Activated CD8-positive, alpha-beta T cell treated with anti-CD3 and anti-CD28 coated beads for 36 hours (primary cell): ENCODE results near the gene CLDN18. TPM values are rescaled to one million over a fixed set of nuclear protein-coding genes. Genes with fewer than 3 reads are reported as not detected.

ENCODE experiments used
- ATAC-seq: fragments of 200-7000 bp; cut with Tn5 transposase; one replicate; pipeline ENCODE4 v1.10.0; 2021; ENCODE audit warnings: mild to moderate bottlenecking, moderate library complexity
- CTCF ChIA-PET: fragments of 350-600 bp; sonication (Branson Sonifier 250); formaldehyde crosslinking; loops from one replicate; lab custom pipeline; 2021; ENCODE audit warnings: antibody characterized with exemption; lab: Charles Lee
- POLR2A ChIA-PET: fragments of 350-600 bp; sonication (Branson Sonifier 250); formaldehyde crosslinking; loops from one replicate; lab custom pipeline; 2021; ENCODE audit warnings: antibody characterized with exemption; lab: Charles Lee
- DNase-seq: peaks from one replicate; pipeline ENCODE4 v3.0.0-alpha.2; 2020
- H3K27ac Mint-ChIP-seq: one replicate; pipeline ENCODE4 v1.8.0; 2021; ENCODE audit warnings: mild to moderate bottlenecking, mixed read lengths
- H3K27me3 Mint-ChIP-seq: one replicate; pipeline ENCODE4 v1.8.0; 2021; ENCODE audit warnings: mixed read lengths
- H3K36me3 Mint-ChIP-seq: one replicate; pipeline ENCODE4 v1.8.0; 2021; ENCODE audit warnings: low read depth, mixed read lengths
- H3K4me1 Mint-ChIP-seq: one replicate; pipeline ENCODE4 v1.8.0; 2021; ENCODE audit warnings: low read depth, mixed read lengths
- H3K4me3 Mint-ChIP-seq: one replicate; pipeline ENCODE4 v1.8.0; 2021; ENCODE audit warnings: mild to moderate bottlenecking, moderate library complexity, mixed read lengths
- H3K9me3 Mint-ChIP-seq: one replicate; pipeline ENCODE4 v1.8.0; 2021; ENCODE audit warnings: mixed read lengths
- CTCF ChIP-seq: fragments of 200-600 bp; IDR thresholded peaks from one replicate; pipeline ENCODE4 v1.8.0; 2022; ENCODE audit warnings: antibody characterized with exemption, mild to moderate bottlenecking
- intact Hi-C: fragments of 100-400 bp; cut with micrococcal nuclease; formaldehyde crosslinking; loops from one replicate; pipeline ENCODE4 v1.10.0; 2022
- total RNA-seq, 2 experiments: library from RNA; stranded (reverse); gene quantifications; one replicate each; pipeline ENCODE4 v1.2.3, GENCODE V29; 2021

The CLDN18 gene
- total RNA-seq, 2 experiments from 2014 or later, result not detected

GRCh38 chr3:138019281-138020069 lies 9.5 kb downstream of the CLDN18 start:
- H3K36me3 Mint-ChIP-seq, result no peaks in the 10 kb centered on the region
- no peak for DNase-seq
- H3K27ac Mint-ChIP-seq, result no peak overlapping the region
- H3K4me3 Mint-ChIP-seq, result no peak overlapping the region
- intact Hi-C loops, result no loop called here
- ChIA-PET CTCF (interaction anchor here (0.8 kb wide), 1 partner anchor 9 kb away, joined by 5 read pairs; no protein-coding TSS in a partner anchor), POLR2A (no interaction called here)
- no peak for ATAC-seq
- no peak for TF ChIP-seq CTCF
- H3K27me3 Mint-ChIP-seq, result peaks cover 4% of the 10 kb centered on the region
- H3K4me1 Mint-ChIP-seq, result no peaks in the 10 kb centered on the region
- H3K9me3 Mint-ChIP-seq, result no peaks in the 10 kb centered on the region

DNA sequence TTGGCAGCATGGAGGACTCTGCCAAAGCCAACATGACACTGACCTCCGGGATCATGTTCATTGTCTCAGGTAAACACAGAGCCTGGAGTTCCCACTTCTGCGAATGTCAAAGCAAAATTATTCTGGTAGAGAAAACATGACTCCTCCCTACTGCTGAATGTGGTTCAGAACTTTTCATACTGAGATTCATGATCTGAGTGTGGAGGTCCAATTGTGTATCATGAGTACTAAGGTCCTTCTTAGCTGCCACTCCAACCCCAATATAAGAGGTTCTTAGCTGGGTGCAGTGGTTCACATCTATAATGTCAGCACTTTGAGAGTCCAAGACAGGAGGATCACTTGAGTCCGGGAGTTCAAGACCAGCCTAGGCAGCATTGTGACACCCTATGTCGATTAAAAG lies 13.8 kb downstream of the CLDN18 start:
- no peak overlapping the region for H3K27ac Mint-ChIP-seq
- no peak for ATAC-seq
- no peaks in the 10 kb centered on the region for H3K9me3 Mint-ChIP-seq
- peaks cover 3% of the 10 kb centered on the region for H3K27me3 Mint-ChIP-seq
- ChIA-PET CTCF (no interaction called here), POLR2A (no interaction called here)
- intact Hi-C loops, result no loop called here
- no peaks in the 10 kb centered on the region for H3K4me1 Mint-ChIP-seq
- TF ChIP-seq CTCF, result no peak
- no peak overlapping the region for H3K4me3 Mint-ChIP-seq
- no peak for DNase-seq
- no peaks in the 10 kb centered on the region for H3K36me3 Mint-ChIP-seq

DNA sequence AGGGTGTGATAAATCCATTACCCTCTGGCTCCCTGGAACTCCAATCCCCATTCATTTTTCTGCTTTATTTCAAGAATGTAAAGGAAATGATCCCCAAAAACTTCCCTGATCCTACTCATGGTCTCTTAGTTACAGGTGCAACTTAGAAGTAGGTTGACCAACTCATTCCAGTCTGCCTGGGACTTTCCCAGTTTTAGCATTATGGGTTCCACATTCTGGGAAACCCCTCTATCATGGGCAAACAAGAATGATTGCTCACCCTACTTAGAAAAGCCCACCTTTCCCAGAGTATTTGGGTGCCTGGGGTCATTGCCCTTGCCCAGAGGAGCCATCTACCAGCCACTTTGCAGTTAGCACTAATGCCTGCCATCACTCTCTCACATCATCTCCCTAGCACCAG lies 15.6 kb downstream of the CLDN18 start:
- Mint-ChIP-seq H3K4me3 (no peak overlapping the region), H3K9me3 (no peaks in the 10 kb centered on the region), H3K36me3 (no peaks in the 10 kb centered on the region), H3K4me1 (no peaks in the 10 kb centered on the region), H3K27ac (no peak overlapping the region), H3K27me3 (peaks cover 3% of the 10 kb centered on the region)
- intact Hi-C loops, result no loop called here
- ATAC-seq, result no peak
- CTCF ChIA-PET, result no interaction called here
- POLR2A ChIA-PET, result no interaction called here
- no peak for DNase-seq
- TF ChIP-seq CTCF, result no peak

DNA sequence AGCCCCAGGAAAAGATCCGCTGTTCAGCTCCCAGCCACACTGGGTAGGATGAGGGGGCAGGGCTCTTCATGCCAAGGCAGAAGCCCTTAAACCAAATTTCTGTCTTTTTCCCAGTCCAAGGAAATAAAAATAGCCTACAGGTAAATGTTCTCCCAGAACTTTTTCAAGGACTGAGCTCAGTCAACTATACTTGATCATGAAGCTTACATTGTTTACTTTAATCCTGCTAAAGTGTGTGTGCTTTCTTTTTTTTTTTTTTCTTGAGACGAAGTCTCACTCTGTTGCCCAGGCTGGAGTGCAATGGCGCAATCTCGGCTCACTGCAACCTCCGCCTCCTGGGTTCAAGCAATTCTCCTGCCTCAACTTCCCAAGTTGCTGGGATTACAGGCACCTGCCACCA lies 17.9 kb downstream of the CLDN18 start:
- ChIA-PET POLR2A (no interaction called here), CTCF (interaction anchor here (1.3 kb wide), 1 partner anchor 9 kb away, joined by 5 read pairs; no protein-coding TSS in a partner anchor)
- no peaks in the 10 kb centered on the region for H3K36me3 Mint-ChIP-seq
- intact Hi-C loops, result no loop called here
- H3K4me3 Mint-ChIP-seq, result no peak overlapping the region
- DNase-seq (no peak), ATAC-seq (no peak)
- no peak for TF ChIP-seq CTCF
- no peaks in the 10 kb centered on the region for H3K4me1 Mint-ChIP-seq
- H3K9me3 Mint-ChIP-seq, result no peaks in the 10 kb centered on the region
- H3K27me3 Mint-ChIP-seq, result peaks cover 4% of the 10 kb centered on the region
- H3K27ac Mint-ChIP-seq, result no peak overlapping the region

- Mint-ChIP-seq H3K4me1 (no peaks in the 10 kb centered on the region), H3K4me3 (no peak overlapping the region), H3K36me3 (no peaks in the 10 kb centered on the region), H3K9me3 (no peaks in the 10 kb centered on the region), H3K27ac (no peak overlapping the region), H3K27me3 (peaks cover 10% of the 10 kb centered on the region)
- no peak for TF ChIP-seq CTCF
- ChIA-PET CTCF (no interaction called here), POLR2A (no interaction called here)
- ATAC-seq, result no peak
- DNase-seq, result no peak
- intact Hi-C loops, result no loop called here
These were observed 20.8 kb downstream of the CLDN18 start for GRCh38 chr3:138030734-138031280.
